ENCODE results near the gene SCYGR3.

DNA sequence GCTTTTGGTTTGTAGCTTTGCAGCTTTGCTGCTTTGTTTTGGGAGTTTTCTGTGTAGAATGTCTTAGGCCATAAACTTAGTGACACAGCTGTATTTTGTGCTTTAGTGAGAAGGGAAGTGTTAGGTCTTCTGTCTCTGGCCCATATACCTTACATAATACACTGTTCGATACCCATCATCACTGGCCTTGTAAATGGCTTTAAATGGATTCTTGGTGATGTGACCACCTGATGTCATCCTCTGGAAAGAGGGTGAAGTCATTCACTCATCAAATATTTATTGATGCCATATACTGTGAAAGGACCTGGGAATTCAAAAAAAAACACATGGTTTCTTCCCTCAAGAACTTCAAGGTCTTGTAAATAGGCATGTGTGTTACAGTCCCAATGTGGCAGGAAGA, 34.8 kb downstream of the SCYGR3 start:
- TF ChIP-seq TAF1 (IDR thresholded peaks at IDR 0.05; ENCODE audit: low read depth) = no peak
- no peak for TF ChIP-seq CREB1 (IDR thresholded peaks at IDR 0.05; ENCODE audit: low read depth)
- TF ChIP-seq YY1 (IDR thresholded peaks at IDR 0.05; ENCODE audit: low read depth) = no peak
- no peak for TF ChIP-seq RAD21 (IDR thresholded peaks at IDR 0.05; ENCODE audit: low read depth)
- TF ChIP-seq, protein P1, sequence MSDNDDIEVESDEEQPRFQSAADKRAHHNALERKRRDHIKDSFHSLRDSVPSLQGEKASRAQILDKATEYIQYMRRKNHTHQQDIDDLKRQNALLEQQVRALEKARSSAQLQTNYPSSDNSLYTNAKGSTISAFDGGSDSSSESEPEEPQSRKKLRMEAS (IDR thresholded peaks at IDR 0.05) = no peak
- TF ChIP-seq EGR1 (IDR thresholded peaks at IDR 0.05) = no peak
- TF ChIP-seq, protein P2, sequence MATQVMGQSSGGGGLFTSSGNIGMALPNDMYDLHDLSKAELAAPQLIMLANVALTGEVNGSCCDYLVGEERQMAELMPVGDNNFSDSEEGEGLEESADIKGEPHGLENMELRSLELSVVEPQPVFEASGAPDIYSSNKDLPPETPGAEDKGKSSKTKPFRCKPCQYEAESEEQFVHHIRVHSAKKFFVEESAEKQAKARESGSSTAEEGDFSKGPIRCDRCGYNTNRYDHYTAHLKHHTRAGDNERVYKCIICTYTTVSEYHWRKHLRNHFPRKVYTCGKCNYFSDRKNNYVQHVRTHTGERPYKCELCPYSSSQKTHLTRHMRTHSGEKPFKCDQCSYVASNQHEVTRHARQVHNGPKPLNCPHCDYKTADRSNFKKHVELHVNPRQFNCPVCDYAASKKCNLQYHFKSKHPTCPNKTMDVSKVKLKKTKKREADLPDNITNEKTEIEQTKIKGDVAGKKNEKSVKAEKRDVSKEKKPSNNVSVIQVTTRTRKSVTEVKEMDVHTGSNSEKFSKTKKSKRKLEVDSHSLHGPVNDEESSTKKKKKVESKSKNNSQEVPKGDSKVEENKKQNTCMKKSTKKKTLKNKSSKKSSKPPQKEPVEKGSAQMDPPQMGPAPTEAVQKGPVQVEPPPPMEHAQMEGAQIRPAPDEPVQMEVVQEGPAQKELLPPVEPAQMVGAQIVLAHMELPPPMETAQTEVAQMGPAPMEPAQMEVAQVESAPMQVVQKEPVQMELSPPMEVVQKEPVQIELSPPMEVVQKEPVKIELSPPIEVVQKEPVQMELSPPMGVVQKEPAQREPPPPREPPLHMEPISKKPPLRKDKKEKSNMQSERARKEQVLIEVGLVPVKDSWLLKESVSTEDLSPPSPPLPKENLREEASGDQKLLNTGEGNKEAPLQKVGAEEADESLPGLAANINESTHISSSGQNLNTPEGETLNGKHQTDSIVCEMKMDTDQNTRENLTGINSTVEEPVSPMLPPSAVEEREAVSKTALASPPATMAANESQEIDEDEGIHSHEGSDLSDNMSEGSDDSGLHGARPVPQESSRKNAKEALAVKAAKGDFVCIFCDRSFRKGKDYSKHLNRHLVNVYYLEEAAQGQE (IDR thresholded peaks at IDR 0.05; ENCODE audit: low read depth) = no peak
- TF ChIP-seq CEBPB (IDR thresholded peaks at IDR 0.05) = no peak
- TF ChIP-seq, protein P3, sequence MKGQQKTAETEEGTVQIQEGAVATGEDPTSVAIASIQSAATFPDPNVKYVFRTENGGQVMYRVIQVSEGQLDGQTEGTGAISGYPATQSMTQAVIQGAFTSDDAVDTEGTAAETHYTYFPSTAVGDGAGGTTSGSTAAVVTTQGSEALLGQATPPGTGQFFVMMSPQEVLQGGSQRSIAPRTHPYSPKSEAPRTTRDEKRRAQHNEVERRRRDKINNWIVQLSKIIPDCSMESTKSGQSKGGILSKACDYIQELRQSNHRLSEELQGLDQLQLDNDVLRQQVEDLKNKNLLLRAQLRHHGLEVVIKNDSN (IDR thresholded peaks at IDR 0.05) = no peak
- no peak for TF ChIP-seq FOXM1 (IDR thresholded peaks at IDR 0.05; ENCODE audit: borderline replicate concordance, low read depth)
- no peak for TF ChIP-seq TCF12 (IDR thresholded peaks at IDR 0.05; ENCODE audit: low read depth)
- TF ChIP-seq EP300 (IDR thresholded peaks at IDR 0.05; ENCODE audit: borderline replicate concordance) = no peak
- no peak for TF ChIP-seq NFIC (IDR thresholded peaks at IDR 0.05)
- TF ChIP-seq ZBTB7A (IDR thresholded peaks at IDR 0.05; ENCODE audit: low read depth) = no peak
